ENCODE measurements around the gene CITED4.

CITED4 gene

DNA sequence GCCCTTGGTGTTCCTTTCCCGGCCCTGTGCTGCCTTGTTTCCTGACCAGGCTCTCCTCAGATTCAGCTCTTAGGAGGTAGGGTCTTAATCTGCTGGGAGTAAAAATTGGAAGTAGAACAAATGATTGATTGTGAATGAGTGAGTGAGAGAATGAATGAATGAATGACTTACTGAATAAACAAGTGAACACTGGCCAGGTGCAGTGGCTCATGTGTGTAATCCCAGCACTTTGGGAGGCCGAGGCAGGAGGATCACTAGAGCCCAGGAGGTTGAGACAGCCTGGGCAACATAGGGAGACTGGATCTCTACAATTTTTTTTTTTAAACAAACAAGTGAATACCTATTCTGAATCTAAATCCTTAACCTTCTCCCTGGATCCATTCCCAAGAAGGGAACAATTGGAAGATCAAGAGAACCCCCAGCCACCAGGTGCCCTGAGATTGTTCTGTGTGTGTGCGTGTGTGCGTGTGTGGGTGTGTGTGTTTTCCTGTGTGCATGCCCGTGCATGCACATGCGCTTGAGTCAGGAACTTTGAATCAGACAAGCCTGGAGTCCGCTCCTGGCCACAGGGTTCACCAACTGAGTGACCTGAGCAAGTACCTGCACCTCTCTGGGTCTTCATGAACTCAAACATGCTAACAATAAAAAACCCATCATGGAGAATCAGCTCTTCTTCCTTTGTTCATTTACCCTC is 24.3 kb upstream of the CITED4 start:
- no peak for DNase-seq (ENCODE audit: low read depth)

DNA sequence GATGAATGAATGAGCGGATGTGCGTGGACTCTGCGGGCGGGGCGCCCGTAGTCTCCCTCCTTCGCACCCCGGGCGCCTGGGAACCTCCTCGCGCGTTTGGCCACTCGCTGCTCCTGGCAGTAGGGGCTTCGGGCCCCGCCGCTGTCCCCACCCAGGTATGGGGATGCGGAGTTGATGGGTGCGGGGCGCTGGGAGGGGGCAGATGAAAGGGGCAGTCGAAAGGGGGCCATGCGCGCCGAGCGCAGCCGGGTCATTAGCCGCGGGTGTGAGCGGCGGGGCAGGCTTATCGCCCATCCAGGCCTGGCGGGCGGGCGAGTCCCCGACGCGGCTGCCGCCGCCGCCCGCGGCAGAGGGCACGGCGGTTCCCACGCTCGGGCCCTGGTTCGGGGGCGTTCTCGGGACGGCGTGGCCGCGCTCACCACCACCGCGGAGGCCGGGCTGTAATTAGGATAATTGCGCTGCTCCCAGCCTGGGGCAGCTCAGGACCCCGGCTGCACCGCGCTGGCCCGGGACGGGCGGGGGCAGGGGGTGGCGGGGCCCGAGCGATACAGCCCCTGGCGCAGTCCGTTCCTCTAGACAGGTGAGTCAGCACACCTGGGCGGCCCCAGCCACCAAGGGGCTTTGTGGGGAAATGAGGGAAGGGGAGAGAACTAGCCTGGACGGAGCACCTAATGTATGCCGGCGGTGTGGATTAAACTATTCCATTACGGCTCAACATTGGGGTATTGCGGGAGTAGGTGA is 22.1 kb upstream of the CITED4 start:
- no peak for DNase-seq (ENCODE audit: low read depth)

GRCh38 chr1:40880813-40881549 is 18.8 kb upstream of the CITED4 start:
- DNase-seq (ENCODE audit: low read depth), result no peak

DNA sequence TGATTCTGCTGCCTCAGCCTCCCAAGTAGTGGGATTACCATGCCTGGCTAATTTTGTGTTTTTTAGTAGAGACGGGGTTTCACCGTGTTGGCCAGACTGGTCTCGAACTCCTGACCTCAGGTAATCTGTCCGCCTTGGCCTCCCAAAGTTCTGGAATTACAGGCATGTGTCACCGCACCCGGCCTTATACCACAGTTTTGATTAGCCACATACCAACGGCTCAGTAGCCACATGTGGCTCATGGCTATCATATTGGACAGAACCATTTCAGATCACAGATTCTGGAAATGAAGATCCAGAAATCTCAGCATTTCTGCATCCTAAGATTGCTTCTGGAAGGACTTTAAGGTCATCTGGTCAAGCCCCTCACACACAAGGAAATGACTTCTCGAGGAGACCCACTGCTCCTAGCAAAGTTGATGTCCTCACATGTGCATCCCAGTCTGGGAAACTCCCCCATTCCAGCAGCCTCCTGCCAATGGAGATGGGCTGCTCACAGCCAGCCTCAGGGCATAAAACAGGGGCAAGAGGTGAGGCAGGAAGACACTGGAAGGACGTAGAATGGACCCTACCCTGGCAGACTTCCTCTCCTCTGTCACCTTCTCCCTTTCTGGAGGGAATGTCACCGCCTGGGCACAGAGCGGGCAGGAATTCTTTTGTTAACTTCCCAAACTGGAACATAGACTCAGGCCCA is 17.5 kb upstream of the CITED4 start:
- no peak for DNase-seq (ENCODE audit: low read depth)

GRCh38 chr1:40878906-40879305 is 16.7 kb upstream of the CITED4 start:
- DNase-seq (ENCODE audit: low read depth), result no peak

- peak; percentile 69 for DNase-seq (ENCODE audit: low read depth)
These were observed 15.5 kb upstream of the CITED4 start for GRCh38 chr1:40877698-40878097.

DNA sequence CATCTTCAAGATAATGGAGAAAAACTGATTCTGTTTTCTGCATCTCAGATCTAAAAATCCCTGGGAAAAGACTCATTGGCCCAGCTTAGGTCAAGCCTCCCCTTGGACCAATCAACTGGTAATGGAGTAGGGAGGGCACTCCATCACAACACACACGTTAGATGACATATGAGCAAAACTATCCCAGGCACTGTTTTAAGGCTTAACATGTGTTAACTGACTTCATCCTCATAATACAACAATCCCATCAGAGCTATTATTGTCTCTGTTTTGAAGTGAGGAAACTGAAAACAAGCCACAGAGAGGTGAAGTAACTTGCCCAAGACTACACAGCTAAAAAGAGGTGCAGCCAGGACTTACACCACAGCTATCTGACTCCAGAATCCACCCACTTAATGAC is 14.7 kb upstream of the CITED4 start:
- DNase-seq (ENCODE audit: low read depth), result no peak

DNA sequence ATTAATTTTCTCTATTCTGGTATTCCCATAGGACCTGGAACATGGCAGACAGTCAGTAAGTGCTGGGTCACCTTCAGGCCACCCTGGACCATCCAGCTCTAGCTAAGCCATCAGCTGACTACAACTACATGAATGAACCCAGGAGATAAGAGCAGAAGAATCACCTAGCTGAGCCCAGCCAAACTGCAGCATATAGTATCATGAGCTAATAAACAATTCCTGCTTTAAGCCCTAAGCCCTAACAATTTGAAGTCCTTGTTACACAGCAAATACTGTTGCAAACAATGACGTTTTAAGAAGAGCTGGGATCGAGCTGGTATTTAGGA is 14.2 kb upstream of the CITED4 start:
- no peak for DNase-seq (ENCODE audit: low read depth)

- no peak for DNase-seq (ENCODE audit: low read depth)
These were observed 11.8 kb upstream of the CITED4 start for GRCh38 chr1:40873863-40874472.

- DNase-seq (ENCODE audit: low read depth), result no peak
These were observed 10.1 kb upstream of the CITED4 start for GRCh38 chr1:40872276-40872675.

GRCh38 chr1:40870135-40870728 is 8.1 kb upstream of the CITED4 start:
- no peak for DNase-seq (ENCODE audit: low read depth)

- no peak for DNase-seq (ENCODE audit: low read depth)
These were observed 6.0 kb upstream of the CITED4 start for GRCh38 chr1:40868051-40868723.

- no peak for DNase-seq (ENCODE audit: low read depth)
These were observed 749 bp downstream of the CITED4 start for GRCh38 chr1:40861224-40862003.

- DNase-seq (ENCODE audit: low read depth), result no peak
These were observed 1.4 kb downstream of the CITED4 start for GRCh38 chr1:40860706-40861223.

DNA sequence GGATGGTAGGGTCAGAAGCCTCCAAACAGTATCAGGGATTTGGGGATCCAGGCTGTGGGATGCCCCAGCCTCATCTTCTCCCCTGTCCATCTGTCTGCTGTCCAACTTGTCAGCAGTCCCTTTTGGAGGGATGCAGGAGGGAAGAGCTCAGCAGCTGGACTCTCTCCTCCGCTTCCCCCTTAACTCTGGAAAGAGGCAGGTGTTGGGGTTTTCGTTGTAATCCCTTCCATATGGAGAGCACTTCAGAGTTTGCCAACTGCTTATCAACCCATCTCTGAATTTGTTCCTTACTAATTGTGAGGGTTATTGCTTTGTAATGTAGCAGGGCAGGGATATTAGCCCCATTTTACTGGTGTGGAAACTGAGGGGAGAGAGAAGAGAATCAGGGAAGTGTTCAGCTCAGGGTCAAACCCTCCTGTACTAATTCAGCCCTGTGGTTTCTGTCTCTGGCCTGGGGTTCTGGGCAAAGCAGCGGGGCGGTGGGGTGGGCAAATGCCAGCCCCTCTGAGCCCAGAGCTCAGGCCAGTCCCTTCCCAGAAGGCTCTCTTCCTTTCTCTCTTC is 3.2 kb downstream of the CITED4 start:
- DNase-seq (ENCODE audit: low read depth), result no peak

DNA sequence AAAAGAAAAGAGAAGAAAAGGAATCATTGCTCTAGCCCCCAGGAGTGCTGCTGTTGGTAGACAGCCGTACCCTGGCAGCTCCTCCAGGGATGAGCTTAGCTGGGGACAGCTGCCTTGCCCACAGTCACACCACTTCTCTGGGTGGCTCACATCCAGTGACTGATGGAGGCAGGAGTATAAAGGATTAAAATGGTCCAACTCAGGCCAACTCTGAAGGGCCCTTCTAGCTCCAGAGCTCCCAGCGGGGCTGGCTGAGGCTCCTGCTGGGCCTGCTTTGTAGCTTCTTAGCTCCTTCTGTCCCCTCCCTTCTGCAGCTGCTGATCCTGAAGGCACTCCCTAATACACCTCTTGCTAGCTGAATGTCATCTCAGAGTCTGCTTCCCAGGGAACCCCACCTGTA is 4.4 kb downstream of the CITED4 start:
- no peak for DNase-seq (ENCODE audit: low read depth)

DNA sequence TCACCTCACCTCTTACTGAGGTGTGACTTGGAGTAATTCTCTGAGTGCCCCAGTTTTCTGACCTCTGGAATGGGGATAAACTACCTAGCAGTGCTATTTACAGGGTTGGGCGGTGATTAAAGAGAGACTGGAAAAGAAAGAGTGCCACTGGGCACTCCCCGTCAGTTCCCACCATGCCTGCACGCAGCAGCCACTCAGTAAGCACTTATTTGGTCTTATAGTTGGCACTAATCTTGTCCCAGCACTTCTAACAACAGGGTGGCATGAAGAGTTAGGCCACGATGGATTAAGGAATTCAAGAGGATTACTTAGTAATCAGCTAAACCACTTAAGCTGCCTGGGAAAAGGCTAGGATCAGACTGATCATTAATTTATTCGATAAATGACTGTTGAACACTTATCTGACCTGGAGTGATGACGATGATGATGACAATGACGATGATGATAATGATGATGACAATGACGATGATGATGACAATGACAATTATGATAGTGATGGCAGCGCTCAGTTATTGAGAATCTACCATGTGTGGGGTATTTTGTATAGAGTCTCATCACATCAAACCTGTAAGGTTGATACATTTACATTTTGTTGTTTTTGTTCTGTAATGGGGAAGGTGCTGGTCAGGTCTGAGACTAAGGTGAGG is 5.4 kb downstream of the CITED4 start:
- no peak for DNase-seq (ENCODE audit: low read depth)

DNA sequence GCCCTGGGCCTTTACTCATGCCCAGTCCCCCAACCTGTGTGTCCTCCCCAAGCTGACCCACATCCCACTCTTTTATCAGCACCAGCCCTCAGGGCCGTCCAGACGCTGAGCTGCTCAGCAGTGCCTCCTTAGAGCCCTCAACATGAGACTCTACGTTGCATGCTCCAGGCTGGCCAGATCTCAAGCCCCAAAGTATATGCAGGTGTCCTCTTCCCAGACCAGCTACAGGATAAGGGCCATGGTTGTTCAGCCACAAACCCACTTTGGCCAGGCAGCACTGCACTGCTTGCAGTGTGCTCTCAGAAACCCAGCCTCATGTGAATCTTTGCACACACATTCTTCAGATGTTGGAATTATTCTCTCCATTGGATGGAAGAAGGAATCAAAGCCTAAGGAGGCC is 6.0 kb downstream of the CITED4 start:
- no peak for DNase-seq (ENCODE audit: low read depth)

- DNase-seq (ENCODE audit: low read depth), result no peak
These were observed 6.7 kb downstream of the CITED4 start for GRCh38 chr1:40855513-40855912.

GRCh38 chr1:40853885-40854170 is 8.3 kb downstream of the CITED4 start:
- DNase-seq (ENCODE audit: low read depth), result no peak
